Retinal pigment epithelial cell (primary cell): ENCODE data around the gene EZR.
"Not testable (repeated sequence)": the region's sequence is repeated elsewhere in the genome, so short reads cannot be mapped to it uniquely, and the experiment has no call there.

Source experiments
- DNase-seq: peaks from one replicate; pipeline ENCODE4 v3.0.0-alpha.2; 2010; ENCODE audit warnings: low read depth
- H3K4me3 ChIP-seq: 2 replicates; pipeline ENCODE4 v1.5.1; 2011; ENCODE audit warnings: mild to moderate bottlenecking, low read length, control low read depth, moderate library complexity
- CTCF ChIP-seq: conservative IDR thresholded peaks from 2 replicates; pipeline ENCODE4 v1.5.1; 2011; ENCODE audit warnings: low read depth, low read length, control low read depth, inconsistent platforms

EZR gene

GRCh38 chr6:158795516-158795915 is 23.7 kb downstream of the EZR start:
- H3K4me3 ChIP-seq: no peak overlapping the region
- no peak for DNase-seq
- no peak for TF ChIP-seq CTCF

GRCh38 chr6:158793432-158793831 is 25.7 kb downstream of the EZR start:
- no peak overlapping the region for H3K4me3 ChIP-seq
- peak; percentile 51 for TF ChIP-seq CTCF
- no peak for DNase-seq

- DNase-seq, H3K4me3 ChIP-seq: not testable (repeated sequence)
Observed at GRCh38 chr6:158792505-158792904, 26.7 kb downstream of the EZR start.

GRCh38 chr6:158791274-158791855 is 27.8 kb downstream of the EZR start:
- no peak for TF ChIP-seq CTCF
- DNase-seq: no peak

GRCh38 chr6:158789115-158789917 is 29.9 kb downstream of the EZR start:
- H3K4me3 ChIP-seq: no peak overlapping the region
- DNase-seq: no peak
- no peak for TF ChIP-seq CTCF

More at GRCh38 chr6:158791274-158791855, 27.8 kb downstream of the EZR start:
- no peak overlapping the region for H3K4me3 ChIP-seq

GRCh38 chr6:158787395-158787794 is 31.8 kb downstream of the EZR start:
- no peak for DNase-seq
- no peak for TF ChIP-seq CTCF
- H3K4me3 ChIP-seq: no peak overlapping the region

- TF ChIP-seq CTCF: no peak
- no peak for DNase-seq
- H3K4me3 ChIP-seq: no peak overlapping the region
Observed at GRCh38 chr6:158786645-158787304, 32.4 kb downstream of the EZR start.
